HG03095 (cell line): ENCODE results near the gene BBS9.
A peak's percentile ranks its signal among the peaks of the same experiment; 100 is the strongest.
"Not testable (repeated sequence)": the region's sequence is repeated elsewhere in the genome, so short reads cannot be mapped to it uniquely, and the experiment has no call there.

Experiments used
- ATAC-seq: cut with Tn5 transposase; IDR thresholded peaks from one replicate; pipeline ENCODE4 v1.9.1; 2021; ENCODE audit warnings: moderate library complexity; ENCODE audit not compliant: unreplicated experiment

BBS9 gene

GRCh38 chr7:33477719-33478480 lies 348.5 kb downstream of the BBS9 start:
- no peak for ATAC-seq

- ATAC-seq, result not testable (repeated sequence)
Measured at GRCh38 chr7:33484476-33484875, 355.1 kb downstream of the BBS9 start.

GRCh38 chr7:33485747-33486493 lies 356.6 kb downstream of the BBS9 start:
- ATAC-seq, result no peak

GRCh38 chr7:33486633-33487032 lies 357.3 kb downstream of the BBS9 start:
- no peak for ATAC-seq

- ATAC-seq, result peak; percentile 66
Measured at GRCh38 chr7:33487998-33488682, 358.8 kb downstream of the BBS9 start.

- ATAC-seq, result no peak
Measured at GRCh38 chr7:33494474-33494873, 365.1 kb downstream of the BBS9 start.

- ATAC-seq, result no peak
Measured at GRCh38 chr7:33495207-33495606, 365.8 kb downstream of the BBS9 start.

GRCh38 chr7:33497051-33497450 lies 367.7 kb downstream of the BBS9 start:
- ATAC-seq, result no peak

GRCh38 chr7:33500703-33501701 lies 371.6 kb downstream of the BBS9 start:
- no peak for ATAC-seq

GRCh38 chr7:33503014-33503413 lies 373.6 kb downstream of the BBS9 start:
- no peak for ATAC-seq

- no peak for ATAC-seq
Measured at GRCh38 chr7:33503736-33504135, 374.4 kb downstream of the BBS9 start.

- ATAC-seq, result no peak
Measured at GRCh38 chr7:33504266-33504665, 374.9 kb downstream of the BBS9 start.

- ATAC-seq, result no peak
Measured at GRCh38 chr7:33509206-33509605, 379.8 kb downstream of the BBS9 start.

- ATAC-seq, result no peak
Measured at GRCh38 chr7:33511778-33512177, 382.4 kb downstream of the BBS9 start.

GRCh38 chr7:33516568-33516967 lies 387.2 kb downstream of the BBS9 start:
- no peak for ATAC-seq

- ATAC-seq, result no peak
Measured at GRCh38 chr7:33517191-33517590, 387.8 kb downstream of the BBS9 start.

- ATAC-seq, result not testable (repeated sequence)
Measured at GRCh38 chr7:33527008-33527407, 397.6 kb downstream of the BBS9 start.

GRCh38 chr7:33527613-33528012 lies 398.2 kb downstream of the BBS9 start:
- not testable (repeated sequence) for ATAC-seq

GRCh38 chr7:33529070-33529469 lies 399.7 kb downstream of the BBS9 start:
- ATAC-seq, result no peak

- no peak for ATAC-seq
Measured at GRCh38 chr7:33530664-33531063, 401.3 kb downstream of the BBS9 start.

GRCh38 chr7:33531888-33532287 lies 402.5 kb downstream of the BBS9 start:
- ATAC-seq, result no peak
